Measurements from ENCODE around the gene CPED1. TPM values are rescaled to one million over a fixed set of nuclear protein-coding genes. Genes with fewer than 3 reads are reported as not detected.

The CPED1 gene
- total RNA-seq, 1 donor from 2014 or later: 33.8 TPM

GRCh38 chr7:121186746-121187145 lies 198.2 kb downstream of the CPED1 start:
- no peak overlapping the region for H3K4me3 ChIP-seq
- H3K4me1 ChIP-seq: peaks cover 8% of the 10 kb centered on the region
- no peak for DNase-seq
- no peak overlapping the region for H3K27ac ChIP-seq (replicated peaks)
- intact Hi-C loops (cut with micrococcal nuclease): no loop called here
- TF ChIP-seq CTCF (IDR thresholded peaks at IDR 0.05; ENCODE audit: borderline replicate concordance): no peak
- no peaks in the 10 kb centered on the region for H3K9me3 ChIP-seq (replicated peaks)
- no peaks in the 10 kb centered on the region for H3K36me3 ChIP-seq
- H3K27me3 ChIP-seq (ENCODE audit: low read depth): no peaks in the 10 kb centered on the region

GRCh38 chr7:121187222-121187621 lies 198.7 kb downstream of the CPED1 start:
- no peak overlapping the region for H3K4me3 ChIP-seq
- TF ChIP-seq CTCF (IDR thresholded peaks at IDR 0.05; ENCODE audit: borderline replicate concordance): no peak
- no peaks in the 10 kb centered on the region for H3K27me3 ChIP-seq (ENCODE audit: low read depth)
- no peaks in the 10 kb centered on the region for H3K9me3 ChIP-seq (replicated peaks)
- H3K4me1 ChIP-seq: peaks cover 6% of the 10 kb centered on the region
- H3K27ac ChIP-seq (replicated peaks): no peak overlapping the region
- H3K36me3 ChIP-seq: no peaks in the 10 kb centered on the region
- intact Hi-C loops (cut with micrococcal nuclease): no loop called here
- DNase-seq: no peak

GRCh38 chr7:121187676-121188075 lies 199.2 kb downstream of the CPED1 start:
- no peak overlapping the region for H3K27ac ChIP-seq (replicated peaks)
- no peak for DNase-seq
- no peak overlapping the region for H3K4me3 ChIP-seq
- intact Hi-C loops (cut with micrococcal nuclease): no loop called here
- H3K4me1 ChIP-seq: peaks cover 2% of the 10 kb centered on the region
- TF ChIP-seq CTCF (IDR thresholded peaks at IDR 0.05; ENCODE audit: borderline replicate concordance): no peak
- H3K27me3 ChIP-seq (ENCODE audit: low read depth): no peaks in the 10 kb centered on the region
- H3K36me3 ChIP-seq: no peaks in the 10 kb centered on the region
- H3K9me3 ChIP-seq (replicated peaks): no peaks in the 10 kb centered on the region

- no peak for DNase-seq
- intact Hi-C loops (cut with micrococcal nuclease): no loop called here
- H3K27me3 ChIP-seq (ENCODE audit: low read depth): no peaks in the 10 kb centered on the region
- TF ChIP-seq CTCF (IDR thresholded peaks at IDR 0.05; ENCODE audit: borderline replicate concordance): no peak
- peaks cover 26% of the 10 kb centered on the region for H3K4me1 ChIP-seq
- H3K36me3 ChIP-seq: no peaks in the 10 kb centered on the region
- H3K9me3 ChIP-seq (replicated peaks): no peaks in the 10 kb centered on the region
- H3K27ac ChIP-seq (replicated peaks): no peak overlapping the region
- H3K4me3 ChIP-seq: no peak overlapping the region
Observed at GRCh38 chr7:121192834-121193233, 204.3 kb downstream of the CPED1 start.

- DNase-seq: no peak
- Histone ChIP-seq H3K9me3 (replicated peaks) (no peaks in the 10 kb centered on the region), H3K27me3 (ENCODE audit: low read depth) (no peaks in the 10 kb centered on the region), H3K4me3 (no peak overlapping the region), H3K4me1 (peaks cover 39% of the 10 kb centered on the region), H3K36me3 (no peaks in the 10 kb centered on the region), H3K27ac (replicated peaks) (no peak overlapping the region)
- no peak for TF ChIP-seq CTCF (IDR thresholded peaks at IDR 0.05; ENCODE audit: borderline replicate concordance)
- intact Hi-C loops (cut with micrococcal nuclease): no loop called here
Observed at GRCh38 chr7:121195010-121195409, 206.5 kb downstream of the CPED1 start.

GRCh38 chr7:121195874-121196273 lies 207.4 kb downstream of the CPED1 start:
- intact Hi-C loops (cut with micrococcal nuclease): no loop called here
- no peaks in the 10 kb centered on the region for H3K27me3 ChIP-seq (ENCODE audit: low read depth)

More at GRCh38 chr7:121195874-121196273, 207.4 kb downstream of the CPED1 start:
- H3K27ac ChIP-seq (replicated peaks): no peak overlapping the region
- no peaks in the 10 kb centered on the region for H3K9me3 ChIP-seq (replicated peaks)
- no peaks in the 10 kb centered on the region for H3K36me3 ChIP-seq
- no peak overlapping the region for H3K4me3 ChIP-seq
- peaks cover 39% of the 10 kb centered on the region for H3K4me1 ChIP-seq
- TF ChIP-seq CTCF (IDR thresholded peaks at IDR 0.05; ENCODE audit: borderline replicate concordance): no peak
- no peak for DNase-seq
